Kidney capillary endothelial cell (primary cell): ENCODE results near the gene TSKU.
A peak's percentile ranks its signal among the peaks of the same experiment; 100 is the strongest.
"Not testable (repeated sequence)": the region's sequence is repeated elsewhere in the genome, so short reads cannot be mapped to it uniquely, and the experiment has no call there.

Source experiments
- DNase-seq: peaks from one replicate; pipeline ENCODE4 v3.0.0-alpha.2; 2018; ENCODE audit warnings: low spot score

The TSKU gene

GRCh38 chr11:76824980-76825725 lies 42.0 kb downstream of the TSKU start:
- DNase-seq, result peak; percentile 49

GRCh38 chr11:76825726-76826396 lies 42.7 kb downstream of the TSKU start:
- no peak for DNase-seq

- not testable (repeated sequence) for DNase-seq
Measured at GRCh38 chr11:76826508-76826907, 43.4 kb downstream of the TSKU start.

- DNase-seq, result not testable (repeated sequence)
Measured at GRCh38 chr11:76827005-76827404, 43.8 kb downstream of the TSKU start.

GRCh38 chr11:76830639-76831327 lies 47.6 kb downstream of the TSKU start:
- DNase-seq, result no peak

- DNase-seq, result no peak
Measured at GRCh38 chr11:76831686-76832310, 48.6 kb downstream of the TSKU start.

- no peak for DNase-seq
Measured at GRCh38 chr11:76832361-76832760, 49.2 kb downstream of the TSKU start.

- DNase-seq, result no peak
Measured at GRCh38 chr11:76834151-76834550, 51.0 kb downstream of the TSKU start.

GRCh38 chr11:76835036-76835435 lies 51.9 kb downstream of the TSKU start:
- DNase-seq, result no peak

- no peak for DNase-seq
Measured at GRCh38 chr11:76835928-76836612, 52.9 kb downstream of the TSKU start.

GRCh38 chr11:76836613-76837291 lies 53.6 kb downstream of the TSKU start:
- no peak for DNase-seq

- no peak for DNase-seq
Measured at GRCh38 chr11:76837696-76838677, 54.8 kb downstream of the TSKU start.

- DNase-seq, result peak; percentile 63
Measured at GRCh38 chr11:76838678-76839068, 55.5 kb downstream of the TSKU start.

- peak; percentile 91 for DNase-seq
Measured at GRCh38 chr11:76839311-76839710, 56.2 kb downstream of the TSKU start.

- no peak for DNase-seq
Measured at GRCh38 chr11:76841923-76842452, 58.8 kb downstream of the TSKU start.

- DNase-seq, result no peak
Measured at GRCh38 chr11:76843907-76844306, 60.8 kb downstream of the TSKU start.

GRCh38 chr11:76844511-76844910 lies 61.4 kb downstream of the TSKU start:
- DNase-seq, result no peak

GRCh38 chr11:76845069-76845468 lies 61.9 kb downstream of the TSKU start:
- DNase-seq, result no peak

- no peak for DNase-seq
Measured at GRCh38 chr11:76846441-76846840, 63.3 kb downstream of the TSKU start.
